ENCODE results near the gene CTSC.

Gene CTSC

GRCh38 chr11:88320149-88320559 is 17.4 kb downstream of the CTSC start:
- no peak for TF ChIP-seq CTCF (IDR thresholded peaks at IDR 0.05)
- no peak for DNase-seq (ENCODE audit: low spot score)
- no peak overlapping the region for H3K4me3 ChIP-seq
- H3K27ac ChIP-seq: no peak overlapping the region

GRCh38 chr11:88318017-88318416 is 19.5 kb downstream of the CTSC start:
- H3K4me3 ChIP-seq: no peak overlapping the region
- no peak overlapping the region for H3K27ac ChIP-seq
- DNase-seq (ENCODE audit: low spot score): no peak
- TF ChIP-seq CTCF (IDR thresholded peaks at IDR 0.05): no peak

GRCh38 chr11:88317536-88317935 is 20.0 kb downstream of the CTSC start:
- no peak overlapping the region for H3K4me3 ChIP-seq
- no peak for TF ChIP-seq CTCF (IDR thresholded peaks at IDR 0.05)
- no peak for DNase-seq (ENCODE audit: low spot score)
- no peak overlapping the region for H3K27ac ChIP-seq

- no peak for DNase-seq (ENCODE audit: low spot score)
- Histone ChIP-seq H3K27ac (no peak overlapping the region), H3K4me3 (no peak overlapping the region)
- no peak for TF ChIP-seq CTCF (IDR thresholded peaks at IDR 0.05)
These were observed 21.5 kb downstream of the CTSC start for GRCh38 chr11:88315981-88316441.

GRCh38 chr11:88315015-88315414 is 22.5 kb downstream of the CTSC start:
- TF ChIP-seq CTCF (IDR thresholded peaks at IDR 0.05): no peak
- DNase-seq (ENCODE audit: low spot score): no peak
- Histone ChIP-seq H3K27ac (no peak overlapping the region), H3K4me3 (no peak overlapping the region)

- DNase-seq (ENCODE audit: low spot score): no peak
- no peak for TF ChIP-seq CTCF (IDR thresholded peaks at IDR 0.05)
- no peak overlapping the region for H3K4me3 ChIP-seq
- H3K27ac ChIP-seq: no peak overlapping the region
These were observed 24.1 kb downstream of the CTSC start for GRCh38 chr11:88313441-88313840.

GRCh38 chr11:88312628-88313027 is 24.9 kb downstream of the CTSC start:
- Histone ChIP-seq H3K4me3 (no peak overlapping the region), H3K27ac (no peak overlapping the region)
- TF ChIP-seq CTCF (IDR thresholded peaks at IDR 0.05): no peak
- no peak for DNase-seq (ENCODE audit: low spot score)

Measured in coronary artery (tissue), 2 donors.